H1 (cell line): ENCODE data around the gene CTU1.
A peak's percentile ranks its signal among the peaks of the same experiment; 100 is the strongest.

ENCODE experiments used
- CEBPB ChIP-seq: IDR thresholded peaks from 2 replicates; pipeline ENCODE4 v1.6.1; 2012; ENCODE audit warnings: low read depth, low read length
- CTCF ChIP-seq, 3 experiments: IDR thresholded peaks; 1 replicate in 2 of 3; 2 replicates in 1 of 3; pipeline versions ENCODE4 v1.5.1 to v1.6.1; 2011; ENCODE audit warnings: low read length in 3 of 3, mild to moderate bottlenecking in 3 of 3, inconsistent platforms in 2 of 3, low read depth in 1 of 3, moderate library complexity in 1 of 3; ENCODE audit not compliant: insufficient read depth in 1 of 3; ENCODE audit errors: control extremely low read depth in 1 of 3
- HDAC2 ChIP-seq, 2 experiments: fragments of 300-600 bp in 1 of 2; sonication (generic) in 1 of 2; IDR thresholded peaks; 2 replicates each; pipeline ENCODE4 v1.6.1; 2011 to 2012; ENCODE audit warnings: low read depth in 2 of 2, low read length in 2 of 2, mild to moderate bottlenecking in 2 of 2, moderate library complexity in 2 of 2, borderline replicate concordance in 1 of 2, inconsistent platforms in 1 of 2
- KDM4A ChIP-seq: IDR thresholded peaks from one replicate; pipeline ENCODE4 v1.7.1; 2012; ENCODE audit warnings: low read depth, mild to moderate bottlenecking, moderate library complexity, low read length, inconsistent platforms; ENCODE audit not compliant: severe bottlenecking
- NRF1 ChIP-seq: IDR thresholded peaks from 2 replicates; pipeline ENCODE4 v1.6.1; 2011; ENCODE audit warnings: mild to moderate bottlenecking, low read depth, low read length, improper control_type of control experiment
- POLR2A ChIP-seq, 2 experiments: IDR thresholded peaks; 1 replicate in 1 of 2; 2 replicates in 1 of 2; pipeline ENCODE4 v1.6.1; 2011; ENCODE audit warnings: low read depth in 2 of 2, low read length in 2 of 2, mild to moderate bottlenecking in 2 of 2; ENCODE audit errors: control extremely low read depth in 1 of 2
- POLR2AphosphoS5 ChIP-seq: IDR thresholded peaks from 2 replicates; pipeline ENCODE4 v1.6.1; 2011; ENCODE audit warnings: low read depth, low read length
- TEAD4 ChIP-seq: IDR thresholded peaks from 2 replicates; pipeline ENCODE4 v1.6.1; 2012; ENCODE audit warnings: low read depth, low read length, inconsistent platforms, mixed read lengths

GRCh38 chr19:51111606-51112005, 3.4 kb upstream of the CTU1 start:
- TF ChIP-seq CEBPB (no peak), POLR2A (IDR thresholded peaks at IDR 0.05; ENCODE audit: control extremely low read depth in 1 of 2, low read depth in 2 of 2, low read length in 2 of 2) (no peak), TEAD4 (no peak), POLR2AphosphoS5 (no peak), HDAC2 (IDR thresholded peaks at IDR 0.05; ENCODE audit: borderline replicate concordance in 1 of 2, low read depth in 2 of 2, low read length in 2 of 2) (no peak), CTCF (IDR thresholded peaks at IDR 0.05; ENCODE audit: control extremely low read depth in 1 of 3, insufficient read depth in 1 of 3, low read depth in 1 of 3, low read length in 3 of 3) (peak; percentile 55 to 70 (median 66)), NRF1 (no peak), KDM4A (no peak)
